Heart left ventricle (tissue), 16 donors: Measurements from ENCODE around the gene C8B. TPM values are rescaled to one million over a fixed set of nuclear protein-coding genes. Genes with fewer than 3 reads are reported as not detected.

Experiments used
- ATAC-seq, 4 donors: fragments of 200-7000 bp; cut with Tn5 transposase; one replicate each; pipeline ENCODE4 v1.9.1; 2020 to 2022; ENCODE audit warnings: moderate library complexity in 4 of 4, mild to moderate bottlenecking in 3 of 4, moderate number of reproducible peaks in 1 of 4
- DNase-seq, 5 donors: peaks; one replicate each; pipeline ENCODE4 v3.0.0-alpha.2; 2020
- H3K27ac ChIP-seq, 12 donors: fragments of 200-600 bp; sonication (generic) in 4 of 12; one replicate each; pipeline versions ENCODE4 v1.5.0 to v1.8.0; 2016 to 2022; ENCODE audit warnings: mild to moderate bottlenecking in 2 of 12
- H3K27me3 ChIP-seq, 9 donors: fragments of 200-600 bp; sonication (generic) in 2 of 9; one replicate each; pipeline versions ENCODE4 v1.5.1 to v1.8.0; 2016 to 2022; ENCODE audit warnings: mild to moderate bottlenecking in 3 of 9
- H3K36me3 ChIP-seq, 9 donors: fragments of 200-600 bp; sonication (generic) in 2 of 9; one replicate each; pipeline versions ENCODE4 v1.5.0 to v1.8.0; 2018 to 2022; ENCODE audit warnings: mild to moderate bottlenecking in 2 of 9
- H3K4me1 ChIP-seq, 12 donors: fragments of 200-600 bp; sonication (generic) in 4 of 12; one replicate each; pipeline versions ENCODE4 v1.5.0 to v1.8.0; 2016 to 2022; ENCODE audit warnings: mild to moderate bottlenecking in 3 of 12
- H3K4me3 ChIP-seq, 12 donors: fragments of 200-600 bp; sonication (generic) in 4 of 12; one replicate each; pipeline versions ENCODE4 v1.5.0 to v1.8.0; 2017 to 2022; ENCODE audit warnings: mild to moderate bottlenecking in 9 of 12, moderate library complexity in 4 of 12
- H3K9me3 ChIP-seq, 12 donors: fragments of 200-600 bp; sonication (generic) in 4 of 12; one replicate each; pipeline versions ENCODE4 v1.5.0 to v1.8.0; 2016 to 2022; ENCODE audit warnings: mild to moderate bottlenecking in 1 of 12
- POLR2A ChIP-seq, 2 donors: fragments of 450-650 bp; IDR thresholded peaks; one replicate each; pipeline ENCODE4 v1.6.1; 2017; ENCODE audit warnings: antibody characterized with exemption in 2 of 2, mild to moderate bottlenecking in 2 of 2, moderate library complexity in 2 of 2
- WGBS, 4 donors: extraction: QIAGEN DNeasy Blood & Tissue Kit in 2 of 4; methylation state at CpG; one replicate each; pipeline versions ENCODE4 v1.1.5 to v1.1.7; 2013 to 2018; 5-methylcytosine and 5-hydroxymethylcytosine counted together
- intact Hi-C, 10 donors: fragments of 100-400 bp; cut with DNase I; formaldehyde crosslinking; loops; one replicate each; pipeline versions ENCODE4 v1.11.1 to v1.14.2; 2022
- polyA plus RNA-seq, 2 donors: library from polyadenylated mRNA; stranded (reverse); fragments of 200-250 nt; gene quantifications; one replicate each; pipeline ENCODE4 v1.2.3, GENCODE V29; 2013
- total RNA-seq, 9 donors: library from RNA; depleted of rRNA in 2 of 9; stranded (reverse); fragments of >200 nt in 2 of 9; fragmentation: NEBNext Ultra II Directional in 3 of 9; extraction: Animal tissue kit (Norgen Biotek cat#: 25700) in 3 of 9; gene quantifications; one replicate each; pipeline versions ENCODE4 v1.1.0 to v1.2.4, GENCODE V29; 2016 to 2023
- TF ChIP-seq, protein P1 (sequence below), 12 donors: fragments of 200-600 bp; sonication (generic) in 4 of 12; IDR thresholded peaks; one replicate each; pipeline versions ENCODE4 v1.5.0 to v1.8.0; 2018 to 2022; ENCODE audit warnings: antibody characterized with exemption in 12 of 12, mild to moderate bottlenecking in 5 of 12
- donor health status: ischemic (EF 13 %, LVEDD 7.1; RV severe dilation, severe dysfunction).
- donor health status: healthy with polysubstance abuse.
- donor health status: DM: no; HTN: yes; CAD: no.
- donor health status: DM: no; HTN: no; CAD: no.
- donor health status: ischemic (EF 25% LVEDD 6.9; RV normal size, moderate dysfunction).
- donor health status: ischemic (EF 25% LVEDD 5.7; RV mildly dilated, moderate dysfunction).
- donor health status: healthy.
- donor health status: DM: yes; HTN: yes; CAD: no.
- donor health status: ischemic (EF 35%, LVEDD 5.7; RV mildly dilated, moderate dysfunction).
- donor health status: nonischemic (EF 11% LVEDD 7.7; RV severe dilation, severe dysfunction).
- donor health status: DM: yes; HTN: yes; CAD: no.
- donor health status: PGD.
- donor health status: ischemic (EF 29% LVEDD 5.4; RV normal size, mild dysfunction).
- donor health status: nonischemic (EF 23%, LVEDD 6.1; RV moderate dilation, normal function).

Gene C8B
- total and polyA plus RNA-seq, 11 donors: not detected

DNA sequence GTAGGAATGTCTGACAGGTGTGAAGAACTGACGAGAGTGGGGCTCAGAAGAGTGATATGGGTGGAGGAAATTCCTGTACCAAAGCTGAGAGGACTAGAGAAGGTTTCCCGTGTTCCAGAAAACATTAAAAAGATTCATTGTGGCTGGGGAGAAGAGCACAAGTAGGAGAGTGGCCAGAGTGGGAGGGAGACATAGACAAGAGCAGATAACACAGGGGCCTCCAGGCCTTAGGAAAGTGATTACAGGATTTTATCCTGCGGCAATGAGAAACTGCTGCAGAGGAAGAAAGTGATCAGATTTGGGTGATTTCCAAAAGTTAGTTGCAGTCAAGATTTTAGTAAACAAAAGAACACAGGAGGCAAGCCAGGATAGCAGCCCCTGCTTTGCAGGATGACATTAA lies 7.9 kb downstream of the C8B start:
- DNase-seq (no peak), ATAC-seq (no peak)
- intact Hi-C loops: no loop called here
- peaks cover 0 to 1% (median 0%) of the 10 kb centered on the region in 9 donors for H3K27me3 ChIP-seq
- H3K4me1 ChIP-seq: no peaks in the 10 kb centered on the region
- H3K27ac ChIP-seq: no peak overlapping the region
- WGBS, 4 donors: 45 to 54% (median 52%) methylated on average over 3 of the region's 3 CpGs
- no peak overlapping the region for H3K4me3 ChIP-seq
- no peaks in the 10 kb centered on the region for H3K36me3 ChIP-seq
- TF ChIP-seq, protein P1, sequence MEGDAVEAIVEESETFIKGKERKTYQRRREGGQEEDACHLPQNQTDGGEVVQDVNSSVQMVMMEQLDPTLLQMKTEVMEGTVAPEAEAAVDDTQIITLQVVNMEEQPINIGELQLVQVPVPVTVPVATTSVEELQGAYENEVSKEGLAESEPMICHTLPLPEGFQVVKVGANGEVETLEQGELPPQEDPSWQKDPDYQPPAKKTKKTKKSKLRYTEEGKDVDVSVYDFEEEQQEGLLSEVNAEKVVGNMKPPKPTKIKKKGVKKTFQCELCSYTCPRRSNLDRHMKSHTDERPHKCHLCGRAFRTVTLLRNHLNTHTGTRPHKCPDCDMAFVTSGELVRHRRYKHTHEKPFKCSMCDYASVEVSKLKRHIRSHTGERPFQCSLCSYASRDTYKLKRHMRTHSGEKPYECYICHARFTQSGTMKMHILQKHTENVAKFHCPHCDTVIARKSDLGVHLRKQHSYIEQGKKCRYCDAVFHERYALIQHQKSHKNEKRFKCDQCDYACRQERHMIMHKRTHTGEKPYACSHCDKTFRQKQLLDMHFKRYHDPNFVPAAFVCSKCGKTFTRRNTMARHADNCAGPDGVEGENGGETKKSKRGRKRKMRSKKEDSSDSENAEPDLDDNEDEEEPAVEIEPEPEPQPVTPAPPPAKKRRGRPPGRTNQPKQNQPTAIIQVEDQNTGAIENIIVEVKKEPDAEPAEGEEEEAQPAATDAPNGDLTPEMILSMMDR (IDR thresholded peaks at IDR 0.05): no peak
- no peak for TF ChIP-seq POLR2A (IDR thresholded peaks at IDR 0.05)
- no peaks in the 10 kb centered on the region for H3K9me3 ChIP-seq

DNA sequence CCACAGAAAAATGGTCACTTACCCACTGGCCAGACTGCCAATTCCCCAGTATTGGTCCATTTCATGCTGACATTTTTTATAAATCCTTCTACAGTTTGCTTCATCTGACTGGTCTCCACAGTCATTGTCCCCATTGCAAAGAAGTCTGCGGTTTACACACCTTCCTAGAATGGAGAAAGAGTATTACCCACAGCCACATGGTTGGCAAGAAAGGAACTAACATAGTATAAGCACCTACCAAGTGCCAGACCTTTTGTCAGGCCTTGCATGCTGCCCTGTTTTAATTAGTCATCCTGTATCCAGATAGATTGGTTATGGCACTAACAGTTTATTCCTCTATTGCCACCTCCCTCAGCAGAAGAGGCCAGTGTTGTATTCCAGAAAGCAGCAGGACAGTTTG lies 11.2 kb downstream of the C8B start:
- ATAC-seq: no peak

DNA sequence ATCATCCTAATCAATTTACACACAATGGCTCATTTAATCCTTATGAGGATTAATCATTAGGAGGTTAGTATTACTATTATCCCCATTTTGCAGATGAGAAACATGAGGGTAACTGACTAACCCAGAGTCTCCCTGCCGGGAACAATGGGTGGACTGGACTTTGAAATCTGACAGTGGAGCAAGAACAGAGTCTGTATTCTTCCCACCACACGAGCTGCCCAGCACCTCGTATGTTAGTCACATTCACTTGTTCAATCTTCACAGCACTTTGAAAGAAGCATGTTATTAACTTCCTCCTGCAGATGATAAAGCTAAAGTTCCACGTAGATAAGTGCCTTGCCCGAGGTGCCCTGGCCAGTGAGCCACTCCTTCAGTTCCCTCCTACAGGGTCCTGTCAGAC lies 12.4 kb downstream of the C8B start:
- no peak for DNase-seq
- intact Hi-C loops: loop anchor here in 1 of 10 donors (2.0 kb wide), 1 partner anchor 21 kb away; no protein-coding TSS in a partner anchor
- Histone ChIP-seq H3K36me3 (no peaks in the 10 kb centered on the region), H3K4me1 (no peaks in the 10 kb centered on the region), H3K4me3 (no peak overlapping the region), H3K9me3 (no peaks in the 10 kb centered on the region), H3K27ac (no peak overlapping the region), H3K27me3 (peaks cover 0 to 3% (median 0%) of the 10 kb centered on the region in 9 donors)
- no peak for TF ChIP-seq POLR2A (IDR thresholded peaks at IDR 0.05)
- TF ChIP-seq, protein P1 (IDR thresholded peaks at IDR 0.05): no peak
- WGBS, 4 donors: 41 to 59% (median 49%) methylated on average over 5 of the region's 5 CpGs
- no peak for ATAC-seq

More for the DNA sequence above, 11.2 kb downstream of the C8B start:
- DNase-seq: no peak
- 86 to 97% (median 92%) methylated on average over 1 of the region's 1 CpG for WGBS, 4 donors
- no peak for TF ChIP-seq POLR2A (IDR thresholded peaks at IDR 0.05)
- TF ChIP-seq, protein P1 (IDR thresholded peaks at IDR 0.05): no peak
- Histone ChIP-seq H3K4me3 (no peak overlapping the region), H3K36me3 (no peaks in the 10 kb centered on the region), H3K27ac (no peak overlapping the region), H3K4me1 (no peaks in the 10 kb centered on the region), H3K27me3 (peaks cover 0 to 3% (median 0%) of the 10 kb centered on the region in 9 donors), H3K9me3 (no peaks in the 10 kb centered on the region)
- intact Hi-C loops: no loop called here

DNA sequence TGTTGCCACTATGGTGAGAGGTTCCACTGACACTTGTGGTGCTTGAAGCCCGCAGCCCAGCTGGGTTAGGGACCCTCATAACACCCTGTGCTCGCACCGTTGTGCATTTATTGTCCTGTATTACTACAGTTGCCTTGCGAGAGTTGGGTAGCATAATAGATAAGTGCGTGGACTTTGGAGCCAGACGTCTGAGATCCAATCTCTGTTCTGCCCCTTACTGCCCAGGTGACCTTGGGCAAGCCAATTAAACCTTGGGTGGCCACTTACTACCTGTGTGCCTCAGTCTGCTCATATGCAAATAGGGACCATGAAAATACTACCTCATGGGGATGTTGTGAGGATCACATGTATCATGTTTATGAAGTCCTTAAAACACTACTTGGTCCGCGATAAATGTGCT lies 13.3 kb downstream of the C8B start:
- intact Hi-C loops: loop anchor here in 1 of 10 donors (2.0 kb wide), 1 partner anchor 20 kb away; no protein-coding TSS in a partner anchor
- Histone ChIP-seq H3K27me3 (peaks cover 0 to 3% (median 0%) of the 10 kb centered on the region in 9 donors), H3K9me3 (no peaks in the 10 kb centered on the region), H3K27ac (no peak overlapping the region), H3K36me3 (no peaks in the 10 kb centered on the region), H3K4me1 (no peaks in the 10 kb centered on the region), H3K4me3 (no peak overlapping the region)
- TF ChIP-seq, protein P1 (IDR thresholded peaks at IDR 0.05): no peak
- no peak for TF ChIP-seq POLR2A (IDR thresholded peaks at IDR 0.05)
- no peak for DNase-seq
- no peak for ATAC-seq
- WGBS, 4 donors: 84 to 89% (median 85%) methylated on average over 8 of the region's 8 CpGs
